ENCODE data around the gene CDHR5. TPM values are rescaled to one million over a fixed set of nuclear protein-coding genes. Genes with fewer than 3 reads are reported as not detected.

CDHR5 gene
- total and polyA plus RNA-seq, 3 donors from 2014 or later: 0.12 to 2.3 (median 0.63) TPM

DNA sequence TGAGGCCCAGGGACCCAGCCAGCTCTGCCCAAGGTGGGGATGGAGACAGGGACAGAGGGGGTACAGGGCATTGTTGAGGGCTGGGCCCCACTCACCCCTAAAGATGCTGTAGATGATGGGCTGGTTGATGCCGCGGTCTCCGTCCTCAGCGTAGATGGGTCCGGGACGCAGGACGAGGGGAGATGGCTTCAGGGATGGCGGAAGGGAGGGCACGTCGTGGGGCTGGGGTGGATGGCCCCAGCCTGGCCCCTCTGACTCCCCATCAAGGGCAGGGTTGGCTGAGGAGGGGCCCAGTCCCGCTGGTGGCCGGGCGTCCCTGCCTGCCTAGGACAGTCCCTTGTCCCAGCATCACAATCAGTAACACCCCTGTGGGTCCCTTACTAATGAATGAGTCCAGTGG lies 4.6 kb downstream of the CDHR5 start:
- no peaks in the 10 kb centered on the region for H3K36me3 ChIP-seq (ENCODE audit: low read depth, missing control alignments)
- DNase-seq: no peak
- intact Hi-C loops (cut with DNase I; ENCODE audit: low total_unique reads): no loop called here

DNA sequence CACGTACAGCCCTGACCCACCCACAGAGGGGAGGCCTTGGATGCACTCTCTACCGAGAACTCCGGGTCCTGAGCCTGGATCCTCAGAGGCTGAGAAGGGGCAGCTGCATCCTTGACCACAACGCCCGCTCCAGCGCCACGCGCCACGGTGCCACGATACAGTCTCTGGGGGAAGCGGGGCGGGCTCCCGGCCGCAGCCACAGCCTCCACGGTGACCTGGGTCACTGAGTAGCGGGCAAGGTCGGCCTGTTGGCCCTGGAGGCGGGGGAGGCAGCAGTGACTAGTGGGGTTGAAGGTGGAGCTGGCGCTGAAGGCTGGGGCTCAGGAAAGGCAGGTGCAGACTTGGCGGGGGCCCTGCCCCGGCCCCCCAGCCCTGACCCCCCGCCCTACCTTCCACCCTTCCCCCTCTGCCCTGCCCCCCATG lies 5.1 kb downstream of the CDHR5 start:
- WGBS, 2 donors: 87 to 91% methylated on average over 3 to 22 of the region's 22 CpGs
- no peaks in the 10 kb centered on the region for H3K27me3 ChIP-seq
- peaks cover 6% of the 10 kb centered on the region for H3K4me1 ChIP-seq
- H3K9me3 ChIP-seq: no peaks in the 10 kb centered on the region
- intact Hi-C loops (cut with DNase I; ENCODE audit: low total_unique reads): no loop called here
- no peaks in the 10 kb centered on the region for H3K36me3 ChIP-seq (ENCODE audit: low read depth, missing control alignments)
- DNase-seq: no peak
- TF ChIP-seq POLR2A (IDR thresholded peaks at IDR 0.05): no peak
- TF ChIP-seq, protein P1, sequence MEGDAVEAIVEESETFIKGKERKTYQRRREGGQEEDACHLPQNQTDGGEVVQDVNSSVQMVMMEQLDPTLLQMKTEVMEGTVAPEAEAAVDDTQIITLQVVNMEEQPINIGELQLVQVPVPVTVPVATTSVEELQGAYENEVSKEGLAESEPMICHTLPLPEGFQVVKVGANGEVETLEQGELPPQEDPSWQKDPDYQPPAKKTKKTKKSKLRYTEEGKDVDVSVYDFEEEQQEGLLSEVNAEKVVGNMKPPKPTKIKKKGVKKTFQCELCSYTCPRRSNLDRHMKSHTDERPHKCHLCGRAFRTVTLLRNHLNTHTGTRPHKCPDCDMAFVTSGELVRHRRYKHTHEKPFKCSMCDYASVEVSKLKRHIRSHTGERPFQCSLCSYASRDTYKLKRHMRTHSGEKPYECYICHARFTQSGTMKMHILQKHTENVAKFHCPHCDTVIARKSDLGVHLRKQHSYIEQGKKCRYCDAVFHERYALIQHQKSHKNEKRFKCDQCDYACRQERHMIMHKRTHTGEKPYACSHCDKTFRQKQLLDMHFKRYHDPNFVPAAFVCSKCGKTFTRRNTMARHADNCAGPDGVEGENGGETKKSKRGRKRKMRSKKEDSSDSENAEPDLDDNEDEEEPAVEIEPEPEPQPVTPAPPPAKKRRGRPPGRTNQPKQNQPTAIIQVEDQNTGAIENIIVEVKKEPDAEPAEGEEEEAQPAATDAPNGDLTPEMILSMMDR (IDR thresholded peaks at IDR 0.05): no peak
- H3K4me3 ChIP-seq: no peak overlapping the region
- H3K27ac ChIP-seq: no peak overlapping the region

More for the DNA sequence above, 4.6 kb downstream of the CDHR5 start:
- H3K4me3 ChIP-seq: no peak overlapping the region
- WGBS, 2 donors: 95 to 97% methylated on average over 13 of the region's 13 CpGs
- TF ChIP-seq POLR2A (IDR thresholded peaks at IDR 0.05): no peak
- TF ChIP-seq, protein P1 (IDR thresholded peaks at IDR 0.05): no peak
- H3K27me3 ChIP-seq: no peaks in the 10 kb centered on the region
- peaks cover under 1% of the 10 kb centered on the region for H3K4me1 ChIP-seq
- no peak overlapping the region for H3K27ac ChIP-seq
- H3K9me3 ChIP-seq: no peaks in the 10 kb centered on the region

DNA sequence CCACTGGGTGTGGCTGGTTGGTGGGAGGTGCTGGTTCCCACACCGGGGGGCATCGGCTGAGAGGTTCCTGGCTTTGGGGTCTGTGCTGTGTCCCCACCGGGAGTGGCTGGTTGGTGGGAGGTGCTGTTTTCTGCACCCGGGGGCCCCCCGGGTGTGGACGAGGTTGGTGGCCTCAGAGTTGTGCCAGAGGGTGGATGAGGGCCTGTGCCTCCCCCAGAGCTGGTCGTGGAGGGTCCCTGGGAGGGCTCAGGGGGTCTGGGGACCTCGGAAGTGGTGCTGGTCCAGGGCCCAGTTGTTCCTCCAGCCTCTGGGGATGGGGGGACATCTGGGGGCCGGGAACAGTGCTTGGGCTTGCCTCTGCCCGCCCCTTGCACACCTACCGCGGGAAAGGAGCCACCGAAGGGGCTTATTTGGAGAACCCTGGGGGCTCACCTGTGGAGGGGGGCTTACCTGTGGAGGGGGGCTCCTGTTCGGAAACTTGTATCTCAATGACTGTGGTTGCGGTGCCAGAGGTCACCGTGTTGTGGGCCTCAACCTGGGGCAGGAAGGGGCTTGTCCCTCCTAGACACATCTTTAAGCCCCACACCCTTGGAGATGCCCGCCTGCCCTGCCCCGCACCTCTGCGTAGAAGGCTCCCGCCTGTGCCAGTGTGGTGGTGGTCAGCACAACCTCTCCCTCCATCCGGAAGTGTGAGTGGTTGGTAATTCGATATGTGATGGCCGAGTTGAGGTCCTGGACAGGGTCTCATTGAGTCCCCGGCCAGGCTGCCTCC lies 5.7 kb downstream of the CDHR5 start:
- WGBS, 2 donors: 81 to 92% methylated on average over 4 to 23 of the region's 24 CpGs
- Histone ChIP-seq H3K4me3 (no peak overlapping the region), H3K9me3 (no peaks in the 10 kb centered on the region), H3K36me3 (ENCODE audit: low read depth, missing control alignments) (no peaks in the 10 kb centered on the region), H3K27ac (no peak overlapping the region), H3K4me1 (peaks cover 12% of the 10 kb centered on the region), H3K27me3 (no peaks in the 10 kb centered on the region)
- TF ChIP-seq, protein P1 (IDR thresholded peaks at IDR 0.05): no peak
- no peak for TF ChIP-seq POLR2A (IDR thresholded peaks at IDR 0.05)
- intact Hi-C loops (cut with DNase I; ENCODE audit: low total_unique reads): no loop called here
- DNase-seq: no peak

DNA sequence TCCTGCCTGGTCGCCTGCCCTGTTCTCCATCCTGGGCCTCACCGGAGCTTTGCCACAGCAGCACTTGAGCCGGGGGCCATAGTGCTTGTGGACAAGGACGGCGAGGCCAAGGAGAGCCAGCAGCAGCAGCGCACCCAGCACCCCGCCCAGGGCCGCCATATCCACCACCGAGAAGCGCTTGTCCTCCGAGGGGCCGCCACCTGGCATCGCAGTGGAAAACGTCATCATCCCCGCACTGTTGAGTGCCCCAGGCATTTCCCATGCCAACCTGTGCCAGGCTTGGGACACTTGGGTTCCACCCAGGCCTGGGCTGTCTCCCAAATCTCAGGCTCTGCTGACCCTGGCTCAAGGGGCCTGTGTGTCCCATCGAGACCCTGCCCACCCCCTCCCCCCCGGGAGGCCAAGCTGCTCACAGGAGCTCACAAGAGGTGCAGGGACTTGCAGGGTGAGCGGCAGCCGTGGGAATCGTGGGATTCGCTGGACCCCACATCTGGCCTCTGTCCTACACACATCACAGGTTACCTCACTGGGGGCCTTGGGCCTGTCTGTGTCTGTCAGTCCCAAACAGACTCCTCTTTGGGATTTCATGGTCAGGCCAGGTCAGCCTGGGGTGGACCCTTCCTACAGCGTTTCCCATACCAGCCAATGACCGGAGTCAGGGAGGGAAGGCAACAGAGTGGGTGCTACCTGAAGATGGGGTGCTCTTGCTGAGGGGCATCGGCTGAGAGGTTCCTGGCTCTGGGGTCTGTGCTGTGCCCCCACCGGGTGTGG lies 6.7 kb downstream of the CDHR5 start:
- H3K9me3 ChIP-seq: no peaks in the 10 kb centered on the region
- H3K36me3 ChIP-seq (ENCODE audit: low read depth, missing control alignments): no peaks in the 10 kb centered on the region
- intact Hi-C loops (cut with DNase I; ENCODE audit: low total_unique reads): no loop called here
- DNase-seq: no peak
- no peaks in the 10 kb centered on the region for H3K27me3 ChIP-seq
- no peak for TF ChIP-seq POLR2A (IDR thresholded peaks at IDR 0.05)
- TF ChIP-seq, protein P1 (IDR thresholded peaks at IDR 0.05): no peak
- H3K4me1 ChIP-seq: peaks cover 14% of the 10 kb centered on the region
- no peak overlapping the region for H3K27ac ChIP-seq
- WGBS, 2 donors: 73 to 94% methylated on average over 3 to 25 of the region's 25 CpGs
- no peak overlapping the region for H3K4me3 ChIP-seq

All from testis (tissue), 3 donors.